Activated T-helper 2 cell treated with anti-CD3 and anti-CD28 coated beads, Interferon-gamma antibody, Interleukin-2, Interleukin-4, amounts not matched to agents 10 μg/mL and 5 μg/mL and 100 μg/mL, durations not matched to agents 14 hours and 24 hours and 36 hours (primary cell): ENCODE results near the gene LPAR3. TPM values are rescaled to one million over a fixed set of nuclear protein-coding genes. Genes with fewer than 3 reads are reported as not detected.

Source experiments
- DNase-seq: peaks from one replicate; pipeline ENCODE4 v3.0.0; 2021; ENCODE audit warnings: low spot score
- H3K27ac Mint-ChIP-seq: one replicate; pipeline ENCODE4 v1.8.0; 2021; ENCODE audit warnings: mixed read lengths
- H3K27me3 Mint-ChIP-seq: one replicate; pipeline ENCODE4 v1.8.0; 2021; ENCODE audit warnings: low read depth, mixed read lengths
- H3K36me3 Mint-ChIP-seq: one replicate; pipeline ENCODE4 v1.8.0; 2021; ENCODE audit warnings: low read depth, mixed read lengths
- H3K4me1 Mint-ChIP-seq: one replicate; pipeline ENCODE4 v1.8.0; 2021; ENCODE audit warnings: low read depth, mixed read lengths
- H3K4me3 Mint-ChIP-seq: one replicate; pipeline ENCODE4 v1.8.0; 2021; ENCODE audit warnings: low read depth, mild to moderate bottlenecking, moderate library complexity, mixed read lengths
- H3K9me3 Mint-ChIP-seq: one replicate; pipeline ENCODE4 v1.8.0; 2021; ENCODE audit warnings: mixed read lengths
- intact Hi-C: fragments of 100-400 bp; cut with micrococcal nuclease; formaldehyde crosslinking; loops from one replicate; pipeline ENCODE4 v1.15.1; 2023
- total RNA-seq: library from RNA; stranded (reverse); gene quantifications from 2 replicates; pipeline ENCODE4 v1.2.3, GENCODE V29; 2022

Gene LPAR3
- total RNA-seq, 1 donor from 2014 or later: not detected

DNA sequence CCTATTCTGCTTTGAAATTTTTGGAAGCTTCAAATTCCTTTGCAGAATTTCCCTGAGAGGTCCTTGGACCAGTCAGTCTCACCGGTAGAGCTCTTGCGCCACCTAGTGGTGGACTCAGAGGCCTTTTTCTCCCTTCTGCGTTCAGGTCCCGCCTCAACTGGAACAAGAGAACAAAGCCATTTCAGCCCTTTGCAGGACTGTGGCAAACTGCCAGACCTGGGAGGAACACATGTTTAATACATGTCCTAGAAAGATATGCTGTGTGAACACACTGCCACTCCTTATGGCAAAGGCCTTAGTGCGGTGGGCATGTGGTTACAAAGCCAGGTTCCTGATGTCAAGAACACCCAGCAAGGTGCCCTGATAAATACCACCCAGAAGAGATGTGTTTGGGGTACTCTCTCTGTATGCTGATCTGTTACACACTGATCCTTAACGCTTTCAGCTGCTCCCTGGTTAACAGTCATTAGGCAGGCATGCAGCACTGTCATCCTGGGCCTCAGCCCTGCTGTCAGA, 120.5 kb downstream of the LPAR3 start:
- Mint-ChIP-seq H3K36me3 (no peaks in the 10 kb centered on the region), H3K4me1 (no peaks in the 10 kb centered on the region), H3K4me3 (no peak overlapping the region), H3K27ac (no peak overlapping the region), H3K9me3 (no peaks in the 10 kb centered on the region), H3K27me3 (peaks cover 24% of the 10 kb centered on the region)
- peak; percentile 30 for DNase-seq
- intact Hi-C loops: loop anchor here (1.0 to 5.0 kb wide), 3 partner anchors 330 to 865 kb away; no protein-coding TSS in a partner anchor

DNA sequence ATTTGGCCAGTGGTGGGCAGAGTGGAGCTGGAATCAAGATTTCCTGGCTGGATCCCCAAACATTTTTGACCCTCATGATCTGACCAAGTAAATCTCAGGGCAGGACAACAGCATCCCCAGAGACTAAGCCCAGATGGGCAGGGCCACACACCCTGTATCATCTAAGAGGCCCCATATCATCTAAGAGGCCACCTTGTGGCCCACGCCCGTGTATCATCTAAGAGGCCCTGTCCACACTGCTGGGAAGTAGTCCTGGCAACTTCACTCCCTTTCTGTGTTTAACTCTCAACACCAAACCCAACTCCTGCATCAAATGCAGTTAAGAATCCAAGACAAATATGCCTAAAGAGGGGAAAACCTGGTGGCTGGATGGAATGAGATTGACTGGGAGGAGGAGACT, 121.1 kb downstream of the LPAR3 start:
- intact Hi-C loops: loop anchor here (1.0 to 5.0 kb wide), 3 partner anchors 330 to 865 kb away; no protein-coding TSS in a partner anchor
- no peak overlapping the region for H3K4me3 Mint-ChIP-seq
- no peaks in the 10 kb centered on the region for H3K4me1 Mint-ChIP-seq
- H3K27me3 Mint-ChIP-seq: peaks cover 24% of the 10 kb centered on the region
- no peaks in the 10 kb centered on the region for H3K9me3 Mint-ChIP-seq
- no peak overlapping the region for H3K27ac Mint-ChIP-seq
- no peak for DNase-seq
- no peaks in the 10 kb centered on the region for H3K36me3 Mint-ChIP-seq

DNA sequence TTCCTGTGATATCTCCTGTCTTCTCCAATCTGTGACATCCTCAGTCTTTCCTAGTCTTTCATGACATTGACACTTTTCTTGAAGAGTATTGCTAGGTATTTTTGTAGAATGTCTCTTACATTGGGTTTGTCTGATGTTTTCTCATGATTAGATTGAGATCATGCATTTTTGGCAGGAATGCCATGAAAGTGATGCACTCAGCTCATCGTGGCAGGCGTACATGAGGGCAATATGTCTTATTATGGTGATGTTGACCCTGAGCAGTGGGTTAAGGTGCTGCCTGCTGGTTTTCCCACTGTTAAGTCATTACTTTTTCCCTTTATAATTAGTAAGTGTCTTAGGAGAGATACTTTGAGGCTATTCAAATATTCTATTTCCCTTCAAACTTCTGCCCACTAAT, 122.5 kb downstream of the LPAR3 start:
- Mint-ChIP-seq H3K9me3 (no peaks in the 10 kb centered on the region), H3K4me1 (no peaks in the 10 kb centered on the region), H3K27ac (no peak overlapping the region), H3K4me3 (no peak overlapping the region), H3K27me3 (peaks cover 32% of the 10 kb centered on the region), H3K36me3 (no peaks in the 10 kb centered on the region)
- DNase-seq: no peak
- intact Hi-C loops: loop anchor here (5.0 kb wide), 1 partner anchor 863 kb away; no protein-coding TSS in a partner anchor

DNA sequence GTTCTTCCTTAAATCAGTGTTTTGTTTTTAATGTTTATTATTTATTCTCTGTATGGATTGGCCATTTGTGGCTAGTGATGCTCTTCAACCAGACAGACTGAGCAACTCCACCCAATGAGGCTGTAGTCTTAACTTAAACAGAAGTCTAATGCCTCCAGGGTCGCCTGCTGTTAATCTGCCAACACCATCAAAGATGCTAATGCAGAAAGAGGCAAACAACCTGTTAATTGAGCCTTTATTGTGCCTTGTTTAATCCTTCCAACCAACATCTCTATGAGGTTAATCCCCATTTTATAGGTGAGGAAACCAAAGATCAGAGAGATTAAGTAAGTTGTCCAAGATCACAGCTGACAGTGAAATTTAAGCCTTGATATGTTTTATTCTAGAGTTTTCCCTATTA, 123.4 kb downstream of the LPAR3 start:
- no peaks in the 10 kb centered on the region for H3K9me3 Mint-ChIP-seq
- no peaks in the 10 kb centered on the region for H3K4me1 Mint-ChIP-seq
- H3K4me3 Mint-ChIP-seq: no peak overlapping the region
- intact Hi-C loops: loop anchor here (5.0 kb wide), 1 partner anchor 862 kb away; no protein-coding TSS in a partner anchor
- no peak for DNase-seq
- peaks cover 37% of the 10 kb centered on the region for H3K27me3 Mint-ChIP-seq
- no peaks in the 10 kb centered on the region for H3K36me3 Mint-ChIP-seq
- no peak overlapping the region for H3K27ac Mint-ChIP-seq

DNA sequence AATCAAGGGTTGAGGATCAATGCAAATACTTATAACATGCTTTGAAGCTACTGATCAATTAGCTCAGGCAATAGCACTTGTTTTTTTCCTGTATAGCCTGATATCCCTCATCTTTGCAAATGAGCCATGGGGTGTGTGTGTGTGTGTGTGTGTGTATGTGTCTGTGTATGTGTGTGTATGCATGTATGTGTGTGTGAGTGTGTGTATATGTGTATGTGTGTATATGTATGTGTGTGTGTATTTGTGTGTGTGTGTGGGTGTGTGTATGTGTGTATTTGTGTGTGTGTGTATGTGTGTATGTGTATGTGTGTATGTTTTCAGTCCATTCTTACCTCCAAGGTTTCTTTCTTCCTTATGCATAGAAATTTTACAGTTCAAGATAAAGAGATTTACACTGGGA, 124.4 kb downstream of the LPAR3 start:
- intact Hi-C loops: no loop called here
- no peaks in the 10 kb centered on the region for H3K9me3 Mint-ChIP-seq
- H3K27me3 Mint-ChIP-seq: peaks cover 45% of the 10 kb centered on the region
- no peaks in the 10 kb centered on the region for H3K36me3 Mint-ChIP-seq
- H3K4me1 Mint-ChIP-seq: no peaks in the 10 kb centered on the region
- no peak overlapping the region for H3K4me3 Mint-ChIP-seq
- DNase-seq: no peak
- H3K27ac Mint-ChIP-seq: no peak overlapping the region

DNA sequence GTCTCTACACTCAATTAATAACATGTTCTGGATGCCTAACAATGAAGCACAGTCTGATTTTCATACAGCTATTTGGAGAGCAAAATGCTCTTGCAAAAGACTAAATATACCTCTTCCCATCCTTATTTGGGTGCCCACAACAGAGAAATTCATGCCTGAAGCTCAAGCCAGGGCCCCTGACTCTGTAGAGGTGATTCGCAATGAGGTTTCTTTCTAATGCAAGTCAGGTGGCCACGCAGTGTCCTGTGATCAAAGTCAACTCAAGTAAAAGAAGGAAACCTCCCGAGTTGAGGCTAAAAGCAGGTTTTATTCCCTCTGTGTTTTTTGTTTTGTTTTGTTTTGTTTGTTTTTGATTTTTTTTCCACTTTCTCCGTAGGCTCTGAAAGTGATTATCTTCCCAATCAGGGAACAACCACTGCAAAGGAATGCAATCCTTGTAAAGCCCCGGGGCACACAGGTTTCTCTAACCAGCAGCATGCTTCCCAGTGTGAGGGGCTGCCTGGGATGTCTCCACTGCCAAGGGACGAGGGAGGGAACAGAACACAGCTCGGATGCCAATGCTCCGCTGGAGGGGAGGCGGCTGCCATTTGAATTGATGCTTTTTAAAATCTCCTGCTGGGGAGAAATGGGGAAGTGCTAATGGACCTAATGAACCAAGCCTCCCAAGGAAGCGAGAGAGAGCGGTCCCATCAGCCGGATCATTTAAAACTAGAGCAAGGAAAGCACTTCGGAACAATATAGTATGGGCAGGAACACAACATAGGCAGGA, 128.9 kb downstream of the LPAR3 start:
- Mint-ChIP-seq H3K36me3 (no peaks in the 10 kb centered on the region), H3K4me1 (peaks cover 1% of the 10 kb centered on the region), H3K27ac (no peak overlapping the region), H3K9me3 (no peaks in the 10 kb centered on the region), H3K27me3 (peaks cover 44% of the 10 kb centered on the region), H3K4me3 (no peak overlapping the region)
- intact Hi-C loops: no loop called here
- no peak for DNase-seq

- H3K36me3 Mint-ChIP-seq: no peaks in the 10 kb centered on the region
- peaks cover 3% of the 10 kb centered on the region for H3K4me1 Mint-ChIP-seq
- H3K9me3 Mint-ChIP-seq: no peaks in the 10 kb centered on the region
- H3K27me3 Mint-ChIP-seq: peaks cover 33% of the 10 kb centered on the region
- DNase-seq: no peak
- no peak overlapping the region for H3K4me3 Mint-ChIP-seq
- intact Hi-C loops: no loop called here
- no peak overlapping the region for H3K27ac Mint-ChIP-seq
Observed at GRCh38 chr1:84762664-84763063, 130.3 kb downstream of the LPAR3 start.

Other genes starting within 250 kb of the LPAR3 start
- gene SSX2IP, start 202.7 kb downstream of the LPAR3 start, total RNA-seq: 12.1 and 13.0 TPM in 2 replicates
- gene MCOLN2, start 103.9 kb upstream of the LPAR3 start, total RNA-seq: 142 and 143 TPM in 2 replicates
- gene MCOLN3, start 155.3 kb upstream of the LPAR3 start, total RNA-seq: 0.46 and 0.68 TPM in 2 replicates